Frontal cortex (tissue), 4 donors: ENCODE results near the gene KLB. TPM values are rescaled to one million over a fixed set of nuclear protein-coding genes. Genes with fewer than 3 reads are reported as not detected.

Experiments used
- DNase-seq, 2 donors: peaks; one replicate each; pipeline ENCODE4 v3.0.0; 2012; ENCODE audit warnings: low spot score in 2 of 2
- FAIRE-seq: peaks from 2 replicates; lab custom pipeline; 2012; peaks lifted over from hg19 to GRCh38; lab: Jason Lieb, UNC
- small RNA-seq: library from RNA; depleted of rRNA; stranded (forward); fragments of <200 nt; gene quantifications from one replicate; pipeline ENCODE3, GENCODE V24; 2014
- total RNA-seq: library from RNA; depleted of rRNA; stranded (reverse); fragments of >200 nt; gene quantifications from one replicate; pipeline ENCODE4 v1.2.3, GENCODE V29; 2014
- donor health status: control.
- donor health status: control.
- donor health status: control.

KLB gene
- total RNA-seq, 1 donor from 2014 or later: under 0.01 TPM

DNA sequence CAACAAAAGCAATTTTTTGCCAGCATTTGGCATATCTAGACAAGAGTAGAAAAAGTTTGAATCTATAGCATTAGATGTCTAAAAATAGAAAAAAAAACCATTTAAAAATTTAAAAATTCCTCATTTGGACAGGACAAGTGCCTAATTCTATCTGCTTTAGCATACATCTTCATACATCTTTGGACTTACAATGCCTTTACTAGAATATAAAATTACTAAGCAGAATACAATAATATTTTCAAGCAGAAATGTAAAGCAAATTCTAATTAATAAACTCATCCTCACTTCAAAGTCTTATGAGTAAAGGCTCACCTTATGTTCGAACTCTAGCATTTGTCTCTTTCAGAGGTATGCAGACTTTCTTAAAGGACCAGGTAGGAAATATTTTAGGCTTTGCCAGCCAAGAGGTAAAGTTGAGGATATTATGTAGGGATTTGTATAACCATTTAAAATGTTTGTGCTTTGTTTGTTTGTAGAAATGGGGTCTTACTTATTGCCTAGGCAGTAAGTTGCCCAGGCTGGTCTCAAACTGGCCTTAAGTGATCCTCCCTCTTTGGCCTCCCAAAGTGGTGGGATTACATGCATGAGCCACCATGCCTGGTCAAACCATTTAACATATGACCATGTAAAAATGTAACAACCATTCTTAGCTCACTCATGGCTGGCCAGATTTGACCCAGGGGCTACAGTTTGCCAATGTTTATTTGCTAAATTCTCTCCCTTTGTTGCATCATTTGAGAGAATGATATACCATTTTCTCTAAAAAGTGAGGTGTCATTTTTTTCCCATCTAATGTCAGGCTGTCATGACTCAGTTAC is 91.4 kb downstream of the KLB start:
- FAIRE-seq (no peak), DNase-seq (no peak)

- DNase-seq (no peak), FAIRE-seq (no peak)
These were observed 91.9 kb downstream of the KLB start for GRCh38 chr4:39498727-39499020.

Small RNA genes within 50 kb of the gene (small RNA-seq; reads per million reads assigned to genes)
- gene MIR5591: not detected
- gene RF00019: not detected
- not detected for gene RNU6-887P

Other genes starting within 250 kb of the KLB start
- 43.2 TPM for gene WDR19, start 224.4 kb upstream of the KLB start, total RNA-seq
- 55.0 TPM for gene RFC1, start 40.6 kb upstream of the KLB start, total RNA-seq
- 5,917 TPM for gene RPL9, start 52.0 kb downstream of the KLB start, total RNA-seq
- gene LIAS, start 52.1 kb downstream of the KLB start, total RNA-seq: 7.7 TPM
- gene UGDH, start 120.5 kb downstream of the KLB start, total RNA-seq: 38.7 TPM
- gene SMIM14, start 231.9 kb downstream of the KLB start, total RNA-seq: 70.9 TPM